NCI-H1105 (cell line): Measurements from ENCODE around the gene MPHOSPH6.
A peak's percentile ranks its signal among the peaks of the same experiment; 100 is the strongest.
"Not testable (repeated sequence)": the region's sequence is repeated elsewhere in the genome, so short reads cannot be mapped to it uniquely, and the experiment has no call there.

ENCODE experiments used
- DNase-seq: peaks from one replicate; lab custom pipeline; 2025; lab: John Stamatoyannopoulos, UW

Gene MPHOSPH6

GRCh38 chr16:82169861-82170845 lies at the start of gene MPHOSPH6:
MPHOSPH6 (minus strand) TSS chr16:82170224; CDS start chr16:82170175, 49 bp downstream.
- DNase-seq = peak; percentile 83

- no peak for DNase-seq
Measured at GRCh38 chr16:82219298-82219697, 49.3 kb upstream of the MPHOSPH6 start.

GRCh38 chr16:82209314-82209713 lies 39.3 kb upstream of the MPHOSPH6 start:
- DNase-seq = not testable (repeated sequence)

- no peak for DNase-seq
Measured at GRCh38 chr16:82203198-82203597, 33.2 kb upstream of the MPHOSPH6 start.

GRCh38 chr16:82201926-82202325 lies 31.9 kb upstream of the MPHOSPH6 start:
- DNase-seq = no peak

GRCh38 chr16:82201351-82201750 lies 31.3 kb upstream of the MPHOSPH6 start:
- no peak for DNase-seq

- no peak for DNase-seq
Measured at GRCh38 chr16:82199209-82199608, 29.2 kb upstream of the MPHOSPH6 start.

- DNase-seq = no peak
Measured at GRCh38 chr16:82197540-82198240, 27.7 kb upstream of the MPHOSPH6 start.

GRCh38 chr16:82195917-82196494 lies 26.0 kb upstream of the MPHOSPH6 start:
- DNase-seq = no peak

GRCh38 chr16:82194086-82194485 lies 24.1 kb upstream of the MPHOSPH6 start:
- DNase-seq = no peak

GRCh38 chr16:82192665-82193064 lies 22.6 kb upstream of the MPHOSPH6 start:
- DNase-seq = no peak

- no peak for DNase-seq
Measured at GRCh38 chr16:82190386-82190785, 20.4 kb upstream of the MPHOSPH6 start.

GRCh38 chr16:82187829-82188228 lies 17.8 kb upstream of the MPHOSPH6 start:
- DNase-seq = no peak

- no peak for DNase-seq
Measured at GRCh38 chr16:82185012-82185411, 15.0 kb upstream of the MPHOSPH6 start.

- DNase-seq = no peak
Measured at GRCh38 chr16:82184213-82184612, 14.2 kb upstream of the MPHOSPH6 start.

- DNase-seq = no peak
Measured at GRCh38 chr16:82183004-82183397, 13.0 kb upstream of the MPHOSPH6 start.

GRCh38 chr16:82182266-82183003 lies 12.4 kb upstream of the MPHOSPH6 start:
- no peak for DNase-seq

- peak; percentile 51 for DNase-seq
Measured at GRCh38 chr16:82181461-82182185, 11.6 kb upstream of the MPHOSPH6 start.

- DNase-seq = no peak
Measured at GRCh38 chr16:82178352-82178751, 8.3 kb upstream of the MPHOSPH6 start.

GRCh38 chr16:82177555-82177954 lies 7.5 kb upstream of the MPHOSPH6 start:
- no peak for DNase-seq

GRCh38 chr16:82176204-82176603 lies 6.2 kb upstream of the MPHOSPH6 start:
- DNase-seq = no peak
